Islet of Langerhans (tissue), 1 donor: Measurements from ENCODE around the gene MRPL36.

Experiments
- FAIRE-seq: peaks from one replicate; lab custom pipeline; 2011; peaks lifted over from hg19 to GRCh38; lab: Jason Lieb, UNC

Gene MRPL36

DNA sequence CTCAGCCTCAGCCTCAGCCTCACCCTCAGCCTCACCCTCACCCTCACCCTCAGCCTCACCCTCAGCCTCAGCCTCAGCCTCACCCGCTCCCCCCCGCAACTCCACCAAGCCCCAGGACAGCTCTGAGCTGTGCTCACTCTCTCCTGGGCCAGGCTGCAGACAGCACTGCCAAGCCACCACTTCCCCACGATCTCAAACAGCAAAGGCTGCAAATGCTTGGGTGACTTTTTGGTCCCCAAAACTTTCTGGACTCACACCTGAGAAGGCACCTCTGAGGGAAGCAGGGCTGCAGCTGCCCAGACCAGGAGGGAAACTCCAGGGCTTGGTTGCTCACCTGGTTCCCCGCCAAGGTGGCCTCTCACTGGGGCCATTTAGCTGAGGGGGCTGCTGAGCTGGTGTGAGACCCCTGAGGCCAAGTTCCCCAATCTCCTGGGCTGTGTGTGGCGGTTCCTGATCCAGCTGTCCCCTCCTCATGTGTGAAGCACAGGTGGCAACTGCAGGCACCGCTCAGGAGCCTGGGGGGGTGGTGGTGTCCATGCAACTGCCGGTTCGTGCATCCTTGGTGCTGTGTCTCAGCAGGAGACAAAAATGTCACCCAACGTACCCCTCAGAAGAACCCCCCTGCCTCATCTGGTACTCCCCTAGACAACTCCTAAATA, 17.8 kb downstream of the MRPL36 start:
- FAIRE-seq, result no peak

DNA sequence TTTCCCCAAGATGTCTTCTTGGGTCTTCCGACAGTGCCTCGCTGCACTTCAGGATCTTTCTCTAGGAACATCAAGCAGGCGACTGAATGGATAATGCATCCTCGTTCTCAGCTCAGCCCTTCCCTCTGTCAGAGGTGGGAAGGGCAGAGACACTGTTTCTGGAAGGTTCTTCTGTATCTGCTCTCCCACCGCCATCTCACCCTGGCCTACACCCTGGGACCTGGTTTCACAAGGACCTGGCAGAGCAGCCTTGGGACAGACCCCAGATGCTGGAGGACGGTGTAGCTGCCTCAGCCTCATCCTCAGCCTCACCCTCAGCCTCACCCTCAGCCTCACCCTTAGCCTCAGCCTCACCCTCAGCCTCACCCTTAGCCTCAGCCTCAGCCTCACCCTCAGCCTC, 18.5 kb downstream of the MRPL36 start:
- FAIRE-seq, result no peak

DNA sequence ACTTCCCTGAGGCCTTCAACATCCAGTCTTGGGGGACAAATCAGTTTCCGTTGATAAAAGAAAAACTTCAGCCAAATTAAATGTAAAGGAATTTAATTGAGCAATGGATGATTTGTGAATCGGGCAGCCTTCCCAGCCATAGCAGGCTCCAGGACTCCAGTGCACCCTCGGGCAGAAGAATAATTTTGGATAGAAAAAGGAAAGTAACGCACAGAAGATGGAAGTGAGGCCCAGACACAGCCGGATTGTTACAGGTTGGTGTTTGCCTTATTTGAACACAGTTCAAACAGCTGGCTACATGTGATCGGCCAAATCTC, 19.1 kb downstream of the MRPL36 start:
- no peak for FAIRE-seq

DNA sequence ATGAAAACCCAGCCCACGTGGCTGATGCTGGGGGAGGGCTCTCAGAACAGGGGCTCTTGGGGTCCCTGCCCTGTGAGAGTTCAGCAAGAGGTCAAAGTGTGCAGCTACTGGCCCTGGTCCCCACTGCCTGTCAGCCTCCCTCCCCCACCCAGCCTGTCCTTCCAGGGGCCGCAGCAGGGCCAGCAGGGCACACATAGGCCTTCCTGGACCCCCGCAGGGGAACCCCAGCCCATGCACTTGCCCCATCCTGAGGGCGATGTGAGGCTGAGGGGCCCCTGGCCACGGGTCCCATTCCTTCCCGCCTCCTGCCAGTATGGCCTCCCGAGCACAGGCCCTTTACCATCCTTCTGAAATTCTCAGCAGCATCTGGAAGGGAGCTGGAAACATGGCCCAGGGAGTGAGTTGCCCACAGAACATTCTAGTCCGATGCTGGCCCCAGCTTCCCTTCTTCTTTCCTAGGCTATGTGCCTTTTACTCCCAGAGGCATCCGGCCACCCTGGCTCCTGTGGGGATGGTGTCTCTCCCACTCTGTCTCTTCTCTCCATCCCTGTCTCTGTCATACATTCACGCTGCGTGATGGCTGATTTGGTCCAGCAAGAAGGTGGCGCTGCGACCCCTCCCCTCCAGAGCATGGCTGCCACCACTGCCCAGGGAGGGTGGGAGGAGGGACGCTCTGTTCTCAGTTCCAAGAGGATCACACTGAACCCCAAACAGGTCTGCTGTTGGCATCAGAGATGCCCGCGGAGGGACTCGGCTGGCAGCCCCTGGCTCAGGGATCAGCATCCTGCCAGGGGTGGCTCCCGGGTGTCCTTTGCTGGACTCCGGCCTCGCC, 19.6 kb downstream of the MRPL36 start:
- FAIRE-seq, result no peak

DNA sequence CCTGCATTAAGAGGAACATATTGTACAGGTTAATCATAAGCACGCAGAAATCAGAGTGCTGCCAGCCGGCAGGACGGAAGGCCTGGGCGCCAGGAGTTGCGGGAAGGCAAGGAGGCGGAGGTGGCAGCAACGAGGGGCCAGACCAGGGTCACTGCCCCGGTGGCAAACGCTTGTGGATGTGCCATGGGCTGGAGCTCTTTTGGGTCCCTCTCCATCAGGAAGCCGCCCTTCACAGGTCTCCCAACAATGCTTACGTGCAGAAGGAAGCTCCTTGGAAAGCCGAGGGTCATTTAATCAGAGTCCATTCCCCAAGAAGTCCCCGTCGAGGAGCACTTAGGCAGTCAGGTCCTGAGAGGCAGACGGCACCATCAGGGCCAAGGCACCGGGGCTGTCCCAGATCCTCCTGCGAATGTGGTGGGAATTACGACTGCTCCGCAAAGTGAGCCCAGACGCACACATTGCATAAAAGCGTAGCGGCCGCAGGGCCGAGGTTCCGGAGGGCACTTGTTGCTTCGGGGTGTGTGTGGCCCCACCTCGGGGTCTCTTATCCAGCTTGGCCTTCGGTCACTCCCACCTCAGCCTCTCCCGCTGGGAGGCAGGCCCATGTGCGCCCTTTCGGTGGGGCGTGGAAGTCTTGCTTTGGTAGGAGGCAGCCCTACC, 20.5 kb downstream of the MRPL36 start:
- FAIRE-seq, result no peak

DNA sequence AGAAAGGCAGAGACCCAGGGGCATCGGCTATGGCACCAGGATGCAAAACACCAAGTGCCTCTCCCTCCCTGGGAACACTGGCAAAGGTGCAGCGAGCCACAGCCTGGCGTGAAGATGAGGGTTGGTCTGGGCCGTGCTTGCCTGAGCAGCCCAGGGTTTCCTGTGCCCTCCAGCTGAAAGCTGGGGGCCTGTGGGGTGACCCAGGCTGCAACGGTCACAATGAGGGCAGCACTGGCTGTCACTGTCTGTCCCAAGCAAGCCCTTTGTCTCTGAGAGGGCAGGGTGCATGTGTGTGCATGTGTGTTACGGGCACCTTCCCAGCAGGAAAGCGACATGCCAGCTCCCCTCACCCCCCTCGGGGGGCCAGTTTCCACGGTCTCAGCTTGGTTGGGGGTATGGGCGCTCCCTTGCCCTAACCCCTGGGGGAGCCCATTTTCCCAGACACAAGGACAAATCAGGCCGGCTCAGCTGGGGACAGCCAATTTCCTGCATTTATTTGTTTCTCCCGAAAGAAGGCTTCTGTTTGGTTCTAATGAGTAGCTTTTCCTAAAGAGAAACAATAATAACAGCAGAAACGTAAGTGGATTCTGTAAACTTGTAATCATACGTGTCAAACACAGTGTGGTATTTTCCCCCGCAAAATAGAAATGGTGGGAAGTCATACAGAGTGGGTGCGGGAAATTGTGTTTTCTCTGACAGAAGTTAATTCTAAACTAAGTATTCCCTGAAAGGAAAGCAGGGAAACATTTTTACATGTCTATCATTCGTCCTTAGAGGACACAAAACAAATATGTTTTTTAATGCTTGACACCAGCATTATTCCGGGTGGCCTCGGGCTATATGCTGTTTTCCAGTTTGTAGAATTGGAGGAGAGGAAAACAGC, 21.3 kb downstream of the MRPL36 start:
- FAIRE-seq, result no peak

DNA sequence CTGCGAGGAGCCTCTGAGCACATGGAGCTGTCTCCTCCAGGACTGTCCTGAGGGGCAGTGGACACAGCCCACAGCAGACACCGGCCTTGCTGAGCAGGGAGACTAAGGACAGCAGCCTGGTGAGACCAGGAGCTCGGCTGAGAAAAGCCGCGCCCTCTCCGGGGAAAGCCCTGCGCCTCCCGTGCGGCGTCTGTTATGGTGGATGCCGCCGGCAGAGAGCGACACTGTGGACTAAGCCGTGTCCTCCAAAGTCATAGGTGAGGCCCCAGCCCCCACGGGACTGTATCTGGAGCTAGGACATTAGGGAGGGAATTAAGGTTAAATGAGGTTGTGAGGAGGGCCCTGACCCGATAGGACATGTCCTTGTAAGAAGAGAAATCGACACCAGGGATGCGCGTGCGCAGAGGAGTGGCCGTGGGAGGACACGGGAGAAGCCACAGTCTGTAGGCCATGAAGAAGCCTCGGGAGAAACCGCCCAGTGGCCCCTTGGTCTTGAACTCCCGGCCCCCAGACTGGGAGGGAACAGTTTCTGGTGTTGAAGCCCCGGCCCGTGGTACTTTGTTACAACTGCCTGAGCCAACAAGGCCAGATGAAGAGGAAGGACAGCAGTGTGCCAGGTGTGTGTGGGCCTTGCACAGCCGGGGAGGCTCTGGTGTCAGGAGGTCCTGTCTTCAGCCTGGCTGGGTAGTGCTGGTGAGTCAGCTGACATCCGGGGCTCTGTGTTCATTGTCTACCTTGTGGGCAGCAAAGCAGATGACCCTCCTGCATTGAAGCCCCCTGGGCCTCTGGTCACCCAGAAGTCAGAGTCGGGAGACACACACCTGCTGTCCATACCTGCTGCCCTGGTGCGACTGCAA, 22.1 kb downstream of the MRPL36 start:
- no peak for FAIRE-seq

DNA sequence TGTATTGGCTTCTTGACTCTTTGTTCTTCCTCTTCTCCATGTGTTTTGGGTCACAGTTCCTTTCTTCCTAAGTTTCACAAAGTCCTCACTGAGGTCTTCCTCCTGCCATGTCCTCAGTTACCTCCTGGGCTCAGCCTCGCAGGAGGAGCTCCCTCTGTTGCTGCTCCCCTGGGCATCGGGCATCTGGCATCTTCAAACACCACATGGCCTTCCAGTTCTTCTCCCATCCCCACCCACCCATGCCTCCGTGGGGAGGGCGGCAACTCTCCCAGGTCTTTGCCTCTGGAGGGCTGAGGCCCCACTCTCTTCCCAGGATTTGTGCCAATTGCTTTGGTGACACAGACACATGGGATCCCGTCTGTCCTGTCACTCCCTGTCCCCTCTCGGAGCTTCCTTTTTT, 22.8 kb downstream of the MRPL36 start:
- no peak for FAIRE-seq

DNA sequence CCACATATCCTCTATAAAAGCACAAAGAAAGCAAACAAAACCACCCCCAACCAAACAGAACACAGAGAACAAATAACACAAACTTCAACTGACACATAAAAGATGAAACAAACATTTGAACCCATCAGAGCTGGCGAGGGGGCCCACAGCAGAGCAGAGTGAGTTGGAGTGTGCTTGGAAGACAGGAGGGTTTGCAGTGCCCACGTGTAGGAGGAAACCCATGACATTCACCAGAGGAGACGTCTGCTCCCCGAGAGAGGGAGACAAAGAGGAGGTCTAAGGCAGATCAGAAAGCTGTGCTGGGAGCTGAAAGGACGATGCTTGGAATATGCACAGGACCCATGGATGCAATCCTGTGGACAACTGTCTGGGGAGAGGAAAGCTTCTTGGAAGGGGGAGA, 27.0 kb downstream of the MRPL36 start:
- no peak for FAIRE-seq

DNA sequence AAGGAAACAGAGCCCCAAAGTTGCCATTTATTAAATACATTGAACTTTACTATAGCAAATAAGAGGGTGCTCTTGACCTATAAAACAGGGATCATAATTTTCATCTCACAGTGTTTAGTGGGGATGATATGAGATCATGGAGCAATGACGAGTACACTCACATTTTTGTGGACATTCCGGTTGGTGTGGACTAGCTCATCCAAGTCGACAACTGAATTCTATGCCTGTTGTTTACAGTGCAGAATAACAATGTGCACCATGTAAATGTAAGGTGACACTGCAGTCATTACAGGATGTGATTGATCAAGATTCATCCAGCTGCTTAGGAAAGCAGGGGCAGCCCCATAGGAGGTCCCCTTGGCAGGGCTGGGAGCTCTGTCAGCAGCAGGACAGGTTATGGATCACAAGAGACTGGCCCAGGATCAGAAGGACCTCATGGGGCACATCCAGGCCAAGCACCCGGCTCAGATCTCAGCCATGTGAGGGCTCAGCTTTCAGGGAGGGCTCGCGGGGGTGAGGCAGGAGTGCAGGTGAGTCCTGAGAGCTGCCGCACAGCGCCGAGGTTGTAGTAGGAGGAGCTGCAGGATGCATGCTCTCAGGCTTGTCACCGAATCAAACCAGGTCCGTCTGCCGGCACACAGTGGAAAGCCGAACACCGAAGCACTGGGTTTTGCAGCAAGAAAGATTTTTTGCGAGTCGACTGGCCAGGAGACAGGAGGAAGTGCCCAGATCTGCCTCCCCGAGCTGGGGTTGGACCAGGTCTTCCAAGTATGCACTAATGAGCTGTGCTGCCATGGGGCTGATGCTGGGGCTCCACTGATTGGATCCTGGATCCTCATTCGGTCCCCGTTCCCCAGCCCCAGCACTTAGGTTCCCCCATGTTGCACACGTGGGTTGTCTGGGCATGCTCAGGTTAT, 28.2 kb downstream of the MRPL36 start:
- FAIRE-seq, result no peak

DNA sequence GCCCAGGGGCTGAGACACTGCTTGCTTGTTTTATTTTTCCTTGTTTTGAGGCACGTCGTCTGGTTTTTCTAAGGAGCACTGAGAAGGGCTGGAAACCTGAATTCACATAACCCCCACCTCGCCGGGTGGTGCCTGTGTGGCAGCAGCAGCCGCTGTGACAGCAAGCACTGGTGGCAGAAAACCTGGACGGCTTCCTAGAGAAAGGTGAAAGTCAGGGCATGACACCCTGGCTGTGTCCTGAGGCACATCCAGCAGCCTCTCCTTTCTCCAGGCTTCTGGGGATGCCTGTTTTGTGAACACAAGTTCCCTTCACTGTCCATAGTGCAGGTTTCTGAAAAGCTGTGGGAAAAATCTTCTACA, 29.2 kb downstream of the MRPL36 start:
- FAIRE-seq, result no peak

DNA sequence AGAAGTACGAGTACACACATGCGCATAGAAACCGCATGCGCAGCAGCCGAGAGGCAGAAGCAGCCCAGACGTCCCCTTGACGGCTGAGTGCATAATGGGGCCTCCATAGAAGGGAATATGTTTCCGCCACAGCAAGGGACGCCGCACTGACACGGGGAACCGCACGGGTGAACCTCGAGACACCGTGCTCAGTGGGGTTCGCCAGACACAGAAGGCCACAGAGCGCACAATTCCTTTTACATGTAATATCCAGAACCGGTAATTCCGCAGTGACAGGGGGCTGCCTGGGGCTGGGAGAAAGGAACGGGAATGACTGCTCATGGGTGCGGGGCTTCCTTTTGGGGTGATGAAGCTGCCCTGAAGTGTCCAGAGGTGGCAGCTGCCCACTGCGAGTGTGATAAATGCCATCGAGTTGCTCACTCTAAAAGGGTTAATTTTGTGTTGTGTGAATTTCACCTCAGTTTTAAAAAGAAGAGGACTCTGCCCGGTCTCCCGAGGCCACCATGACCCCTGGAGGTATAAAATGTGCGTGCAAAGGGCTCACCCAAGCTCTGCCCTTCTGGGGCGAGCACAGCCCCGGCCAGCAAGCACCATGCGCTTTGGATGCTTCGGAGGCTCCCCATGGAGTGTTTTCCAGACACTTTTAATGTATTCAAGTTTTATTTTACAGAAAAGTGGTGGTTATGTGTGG, 29.7 kb downstream of the MRPL36 start:
- FAIRE-seq, result no peak

DNA sequence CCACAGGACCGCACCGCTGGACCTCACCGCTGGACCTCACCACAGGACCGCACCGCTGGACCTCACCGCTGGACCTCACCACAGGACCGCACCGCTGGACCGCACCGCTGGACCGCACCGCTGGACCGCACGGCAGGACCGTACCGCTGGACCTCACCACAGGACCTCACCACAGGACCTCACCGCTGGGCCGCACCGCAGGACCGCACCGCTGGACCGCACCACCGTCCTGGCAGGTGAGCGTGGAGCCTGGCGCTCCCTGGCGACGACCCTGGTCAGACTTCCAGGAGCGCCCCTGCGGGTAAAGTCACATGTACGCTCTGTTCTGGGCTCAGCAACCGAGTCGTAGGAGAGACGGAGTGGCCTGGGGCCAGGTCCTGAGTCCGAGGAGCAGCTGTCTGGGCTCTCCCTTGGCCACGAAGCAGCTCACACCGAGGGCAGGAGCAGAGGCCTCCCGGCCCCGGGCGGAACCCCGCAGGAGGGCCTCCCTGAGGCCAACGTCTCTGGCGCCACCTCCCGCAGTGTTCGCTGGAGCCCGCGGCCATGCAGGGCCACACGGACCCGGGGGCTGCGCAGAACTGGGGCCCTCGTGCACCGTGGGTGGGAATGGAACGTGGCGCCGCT, 30.5 kb downstream of the MRPL36 start:
- FAIRE-seq, result no peak

DNA sequence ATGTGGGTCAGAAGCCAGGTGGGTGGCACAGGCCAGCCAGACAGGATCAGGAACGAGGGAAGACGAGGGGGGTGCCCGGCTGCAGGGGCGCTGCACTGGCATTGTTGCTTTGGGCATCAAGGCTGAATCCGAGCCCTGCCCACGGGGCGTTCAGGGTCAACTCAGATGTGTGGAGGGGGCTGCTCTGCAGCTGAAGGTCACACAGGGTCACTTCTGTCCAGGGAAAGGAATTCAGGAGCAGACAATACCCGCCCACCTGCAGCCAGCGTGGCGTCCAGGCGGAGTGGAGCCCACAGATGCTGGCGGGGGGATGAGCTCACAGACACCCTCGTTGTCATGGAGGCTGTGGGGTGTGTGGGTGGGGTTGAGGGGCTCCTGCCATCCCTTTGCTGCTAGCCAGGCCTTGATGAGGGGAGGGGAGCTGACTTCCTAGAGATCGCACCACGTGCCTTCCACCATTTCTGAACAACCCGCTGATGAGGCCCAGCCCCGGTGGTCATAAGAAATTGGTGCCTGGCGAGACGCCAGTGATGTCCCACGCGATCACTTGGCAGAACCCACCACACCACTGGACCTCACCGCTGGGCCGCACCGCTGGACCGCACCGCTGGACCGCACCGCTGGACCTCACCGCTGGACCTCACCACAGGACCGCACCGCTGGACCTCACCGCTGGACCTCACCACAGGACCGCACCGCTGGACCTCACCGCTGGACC, 31.2 kb downstream of the MRPL36 start:
- FAIRE-seq, result no peak

DNA sequence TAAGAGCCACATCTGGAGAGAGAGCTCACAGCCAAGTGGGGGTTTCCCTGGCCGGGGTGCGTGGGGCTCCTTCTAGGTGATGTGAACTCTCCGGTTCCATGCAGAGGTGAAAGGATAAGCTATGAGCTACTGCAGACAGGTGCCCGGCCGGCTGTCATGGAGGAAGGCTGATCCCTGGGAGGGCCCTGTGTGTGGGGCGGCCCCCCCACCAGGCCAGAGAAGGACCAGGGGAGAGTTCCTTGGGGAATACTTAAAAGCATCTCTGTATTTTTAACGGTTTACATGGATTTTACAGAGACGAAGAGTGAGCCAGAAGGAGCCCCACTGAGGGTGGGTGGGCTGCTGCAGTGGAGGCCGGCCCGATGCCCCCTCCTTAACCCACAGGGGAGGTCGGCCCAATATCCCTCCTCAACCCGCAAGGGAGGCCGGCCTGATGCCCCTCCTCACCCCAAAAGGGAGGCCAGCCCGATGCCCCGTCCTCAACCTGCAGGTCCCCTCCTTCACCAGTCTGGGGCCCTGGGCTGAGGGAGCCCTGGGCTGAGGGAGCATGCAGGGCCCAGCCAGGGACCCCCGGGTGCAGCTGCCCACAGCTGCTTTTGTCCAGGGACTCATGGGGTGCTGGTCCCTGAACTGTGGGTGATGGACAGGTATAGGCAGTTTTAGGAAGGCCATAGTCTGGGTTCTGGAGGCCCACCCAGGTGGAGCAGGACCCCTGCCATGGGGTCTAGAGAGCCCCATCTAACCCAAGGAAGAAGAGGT, 31.9 kb downstream of the MRPL36 start:
- FAIRE-seq, result no peak

DNA sequence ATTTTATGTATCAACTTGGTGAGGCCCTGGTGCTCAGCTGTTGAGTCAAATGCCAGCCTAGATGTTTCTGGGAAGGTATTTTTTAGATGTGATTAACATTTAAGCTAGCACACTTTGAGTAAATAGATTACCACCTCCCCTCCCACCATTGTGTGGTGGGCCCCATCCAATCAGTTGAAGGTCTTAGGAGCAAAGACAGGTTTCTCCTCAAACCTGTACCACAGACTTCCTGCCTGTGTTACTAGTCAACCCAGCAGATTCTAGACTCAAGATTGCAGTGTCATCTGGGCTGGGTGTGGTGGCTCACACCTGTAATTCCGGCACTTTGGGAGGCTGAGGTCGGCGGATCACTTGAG, 33.8 kb downstream of the MRPL36 start:
- no peak for FAIRE-seq

DNA sequence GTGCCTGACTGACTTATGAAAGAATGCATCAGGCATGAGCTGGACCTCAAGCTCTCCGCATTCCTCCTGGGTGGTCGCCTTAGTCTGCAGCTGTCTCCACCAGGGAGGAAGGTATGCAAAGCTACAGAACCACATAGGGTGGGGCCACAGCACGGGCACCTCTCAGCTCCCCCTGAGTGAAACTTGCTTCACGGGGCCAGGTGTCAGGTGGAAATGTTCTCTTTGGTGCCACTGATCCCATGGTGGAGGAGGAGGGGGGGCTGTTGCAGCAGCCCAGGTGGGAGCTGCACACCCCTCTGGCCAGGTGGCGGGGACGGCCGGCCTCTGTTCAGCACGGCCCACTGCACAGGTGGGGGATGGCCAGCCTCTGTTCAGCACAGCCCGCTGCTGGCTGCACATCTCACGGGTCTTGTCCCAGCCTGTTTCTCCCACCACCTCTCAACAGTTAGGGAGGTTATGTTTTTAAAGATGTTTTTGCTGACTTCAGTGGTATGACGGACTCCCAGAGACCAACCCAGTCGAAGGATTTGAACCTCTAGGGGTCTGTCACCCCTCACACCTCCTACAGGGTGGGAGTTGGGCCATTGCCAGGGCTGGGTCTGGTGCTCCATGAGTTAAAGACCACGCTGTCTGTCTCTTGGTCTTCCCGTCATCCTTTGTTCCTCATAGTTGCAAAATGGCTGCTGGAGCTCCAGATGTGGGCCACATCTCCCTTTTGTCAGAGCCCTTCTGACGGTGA, 34.3 kb downstream of the MRPL36 start:
- FAIRE-seq, result no peak

DNA sequence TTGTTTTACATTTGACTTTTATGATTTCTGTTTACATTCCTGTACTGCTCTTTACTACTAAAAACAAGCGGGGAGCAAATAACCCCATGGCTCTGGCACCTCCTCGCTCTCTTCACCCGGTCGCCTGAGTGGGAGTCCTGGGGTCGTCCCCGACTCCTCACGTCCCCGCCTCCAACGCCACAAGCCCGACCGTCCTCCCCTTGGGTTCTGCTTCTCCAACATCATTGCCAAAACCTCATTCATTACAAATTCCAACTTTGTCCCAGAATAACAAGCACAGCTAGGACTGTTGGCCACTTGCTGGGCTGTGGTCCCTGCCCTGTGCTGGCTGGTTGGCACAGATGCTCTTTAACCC, 35.1 kb downstream of the MRPL36 start:
- no peak for FAIRE-seq
